Measurements from ENCODE around the gene WDR93.
"Not testable (repeated sequence)": the region's sequence is repeated elsewhere in the genome, so short reads cannot be mapped to it uniquely, and the experiment has no call there.

Gene WDR93

DNA sequence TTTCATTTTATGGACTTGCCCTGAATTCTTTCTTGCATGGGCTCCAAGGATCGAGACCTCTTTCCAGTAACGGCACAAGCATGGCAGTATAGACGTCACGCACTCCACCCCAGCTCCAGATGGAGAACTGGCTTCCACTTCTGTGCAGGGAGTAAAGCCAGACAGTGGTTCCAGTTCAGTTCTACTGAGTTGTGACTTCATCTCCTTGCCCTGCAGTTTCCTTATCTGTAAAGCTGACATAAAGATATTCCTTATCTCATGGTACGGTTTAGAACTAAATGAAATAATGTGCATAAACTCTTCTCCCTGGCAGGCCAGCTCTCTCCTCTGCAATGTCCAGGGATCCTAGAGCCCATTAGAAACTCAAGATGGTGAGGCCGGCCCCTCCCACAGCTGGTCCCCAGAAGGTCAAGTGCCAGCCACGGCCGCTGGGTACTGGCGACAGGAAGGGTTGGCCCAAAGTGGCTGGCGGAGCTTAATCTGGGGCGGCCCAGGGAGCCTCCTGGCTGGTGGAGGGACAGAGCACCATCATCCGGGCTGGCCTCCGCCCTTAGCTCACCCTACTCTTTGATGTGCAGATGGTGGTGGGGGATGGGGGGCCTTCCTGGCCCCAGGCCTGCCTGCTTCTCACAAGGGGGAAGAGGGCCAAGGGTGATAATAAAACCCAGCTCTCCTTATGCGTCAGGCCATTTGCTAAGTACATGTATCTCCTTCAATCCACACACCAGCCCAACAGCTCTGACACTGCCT, 92.7 kb downstream of the WDR93 start:
- Histone ChIP-seq H3K4me1 (ENCODE audit: insufficient read depth, low read length) (peaks cover 18% of the 10 kb centered on the region), H3K9me3 (ENCODE audit: insufficient read depth, low read depth, low read length) (0 out of 2 replicates have a peak, but pooled peaks cover 4% of the 10 kb centered on the region), H3K27ac (ENCODE audit: low read depth, low read length) (no peak overlapping the region), H3K27me3 (ENCODE audit: insufficient read depth, low read length) (peaks cover 6% of the 10 kb centered on the region), H3K4me3 (ENCODE audit: low read length) (no peak overlapping the region), H3K9ac (ENCODE audit: low read depth, low read length) (no peak overlapping the region), H3K36me3 (ENCODE audit: insufficient read depth, low read length) (no peaks in the 10 kb centered on the region)
- WGBS: 41% methylated on average over 12 of the region's 14 CpGs

DNA sequence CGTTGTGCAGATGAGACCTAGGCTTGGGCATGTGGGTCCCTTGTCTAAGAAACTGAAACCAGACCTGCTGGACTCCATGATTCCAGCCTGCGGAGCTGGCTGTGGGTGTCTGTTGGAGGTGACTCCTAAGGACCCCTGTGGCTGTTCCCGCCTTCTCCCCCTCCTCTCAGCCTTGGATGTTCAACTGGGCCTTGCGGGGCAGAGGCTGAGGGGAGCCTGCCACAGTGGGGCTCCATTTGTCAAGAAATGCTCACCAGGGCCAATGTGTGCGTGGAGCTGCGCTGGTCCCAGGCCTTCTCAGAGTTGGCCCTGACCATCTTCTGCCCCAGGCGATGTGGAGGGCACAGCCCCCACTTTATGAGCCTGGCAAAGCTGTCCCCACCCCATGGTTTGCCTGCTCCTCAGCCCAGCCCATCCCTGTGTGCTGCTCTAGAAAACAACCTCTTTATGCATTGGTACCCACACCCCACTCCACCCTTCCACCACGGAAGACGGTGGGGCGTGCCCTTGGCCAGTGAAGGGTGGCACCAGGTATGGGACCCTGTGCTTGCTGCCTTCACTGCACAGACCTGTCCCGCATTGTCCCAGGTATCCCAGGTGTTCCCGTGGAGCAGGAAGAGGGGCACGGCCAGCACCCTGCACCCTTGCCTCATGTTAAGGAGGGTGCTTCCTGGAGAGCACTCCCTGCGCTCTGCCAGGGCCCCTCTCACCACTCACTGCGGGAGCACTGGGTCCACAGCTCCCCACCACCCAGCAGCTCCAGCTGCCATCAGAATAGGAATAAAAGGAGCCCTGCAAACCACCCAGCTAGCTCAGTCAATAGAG, 93.5 kb downstream of the WDR93 start:
- no peak overlapping the region for H3K27ac ChIP-seq (ENCODE audit: low read depth, low read length)
- H3K4me1 ChIP-seq (ENCODE audit: insufficient read depth, low read length): peaks cover 18% of the 10 kb centered on the region
- WGBS: 68% methylated on average over 15 of the region's 15 CpGs
- H3K9ac ChIP-seq (ENCODE audit: low read depth, low read length): no peak overlapping the region
- no peaks in the 10 kb centered on the region; the same call in 1 of the 2 replicates for H3K27me3 ChIP-seq (ENCODE audit: insufficient read depth, low read length)
- no peaks in the 10 kb centered on the region for H3K36me3 ChIP-seq (ENCODE audit: insufficient read depth, low read length)
- no peak overlapping the region for H3K4me3 ChIP-seq (ENCODE audit: low read length)
- 0 out of 2 replicates have a peak, but pooled peaks cover 6% of the 10 kb centered on the region for H3K9me3 ChIP-seq (ENCODE audit: insufficient read depth, low read depth, low read length)

DNA sequence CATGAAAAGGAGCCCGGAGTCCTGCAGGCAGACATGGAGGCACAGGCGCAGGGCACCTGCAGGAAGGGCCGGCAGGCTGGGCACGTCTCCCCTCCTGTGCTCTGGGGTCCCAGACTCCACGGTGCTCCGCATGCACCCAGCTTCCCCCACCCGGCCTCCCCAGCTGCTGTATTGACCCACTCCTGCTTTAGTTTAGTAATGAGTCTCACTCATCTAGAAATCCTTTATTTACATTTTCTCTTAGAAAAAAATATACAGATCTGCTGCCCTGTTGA, 94.0 kb downstream of the WDR93 start:
- no peak overlapping the region for H3K27ac ChIP-seq (ENCODE audit: low read depth, low read length)
- no peaks in the 10 kb centered on the region; the same call in 1 of the 2 replicates for H3K27me3 ChIP-seq (ENCODE audit: insufficient read depth, low read length)
- no peak overlapping the region for H3K4me3 ChIP-seq (ENCODE audit: low read length)
- H3K36me3 ChIP-seq (ENCODE audit: insufficient read depth, low read length): no peaks in the 10 kb centered on the region
- H3K4me1 ChIP-seq (ENCODE audit: insufficient read depth, low read length): peaks cover 18% of the 10 kb centered on the region
- WGBS: 86% methylated on average over 7 of the region's 7 CpGs
- H3K9me3 ChIP-seq (ENCODE audit: insufficient read depth, low read depth, low read length): 0 out of 2 replicates have a peak, but pooled peaks cover 6% of the 10 kb centered on the region
- H3K9ac ChIP-seq (ENCODE audit: low read depth, low read length): no peak overlapping the region

DNA sequence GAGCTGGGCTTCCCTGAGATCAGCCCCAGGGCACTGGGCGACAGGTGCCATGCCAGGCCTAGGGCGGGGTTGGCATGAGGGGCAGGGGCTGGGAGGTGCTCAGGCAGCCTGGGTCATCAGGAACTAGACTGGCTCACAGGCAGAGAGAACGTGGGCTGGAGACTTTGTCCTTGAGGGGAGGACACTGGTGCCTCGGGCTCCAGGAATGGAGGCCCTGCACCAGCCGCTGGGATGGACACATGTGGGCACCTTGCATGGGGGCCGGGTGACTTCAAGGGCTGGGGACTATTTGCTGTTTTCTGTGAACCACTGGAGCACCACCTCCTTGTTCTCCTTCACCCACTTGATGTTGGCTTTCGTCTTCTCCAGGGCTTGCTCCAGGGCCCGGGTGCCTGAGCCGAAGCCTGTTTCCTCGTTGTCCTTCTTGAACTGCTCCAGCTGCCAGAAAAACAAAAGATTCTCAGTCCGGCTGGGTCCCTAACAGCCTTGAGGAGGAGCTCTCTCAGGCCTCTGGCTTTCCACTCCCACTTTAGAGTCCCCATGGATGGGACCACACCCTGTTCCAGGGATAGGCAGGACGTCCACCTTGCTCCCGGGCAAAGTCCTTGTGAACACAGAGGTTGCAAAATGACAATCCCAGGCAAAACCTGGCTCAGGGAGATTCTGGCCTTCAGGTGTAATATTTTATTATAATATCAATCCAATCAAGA, 94.6 kb downstream of the WDR93 start:
- Histone ChIP-seq H3K9me3 (ENCODE audit: insufficient read depth, low read depth, low read length) (0 out of 2 replicates have a peak, but pooled peaks cover 6% of the 10 kb centered on the region), H3K36me3 (ENCODE audit: insufficient read depth, low read length) (no peaks in the 10 kb centered on the region), H3K9ac (ENCODE audit: low read depth, low read length) (no peak overlapping the region), H3K4me1 (ENCODE audit: insufficient read depth, low read length) (peaks cover 18% of the 10 kb centered on the region), H3K4me3 (ENCODE audit: low read length) (no peak overlapping the region), H3K27ac (ENCODE audit: low read depth, low read length) (no peak overlapping the region), H3K27me3 (ENCODE audit: insufficient read depth, low read length) (no peaks in the 10 kb centered on the region; the same call in 1 of the 2 replicates)
- 88% methylated on average over 13 of the region's 13 CpGs for WGBS

DNA sequence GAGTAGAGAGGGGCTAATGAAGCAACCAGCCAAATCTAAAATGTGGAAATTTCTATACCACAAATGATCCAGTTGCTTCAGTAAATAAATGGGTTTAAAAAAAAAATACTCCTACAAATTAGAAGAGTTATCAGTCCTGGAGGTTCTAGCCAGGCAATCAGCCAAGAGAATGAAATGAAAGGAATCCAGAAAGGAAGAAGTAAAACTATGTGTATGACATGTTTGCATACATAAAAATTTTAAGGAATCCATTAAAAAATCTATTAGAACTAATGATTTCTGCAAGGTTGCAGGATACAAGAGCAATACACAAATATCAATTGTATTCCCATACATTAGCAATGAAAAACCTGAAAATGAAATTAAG, 95.1 kb downstream of the WDR93 start:
- H3K4me3 ChIP-seq (ENCODE audit: low read length): no peak overlapping the region
- 0 out of 2 replicates have a peak, but pooled peaks cover 6% of the 10 kb centered on the region for H3K9me3 ChIP-seq (ENCODE audit: insufficient read depth, low read depth, low read length)
- H3K36me3 ChIP-seq (ENCODE audit: insufficient read depth, low read length): no peaks in the 10 kb centered on the region
- H3K27ac ChIP-seq (ENCODE audit: low read depth, low read length): no peak overlapping the region
- no peaks in the 10 kb centered on the region; the same call in 1 of the 2 replicates for H3K27me3 ChIP-seq (ENCODE audit: insufficient read depth, low read length)
- H3K9ac ChIP-seq (ENCODE audit: low read depth, low read length): no peak overlapping the region
- H3K4me1 ChIP-seq (ENCODE audit: insufficient read depth, low read length): peaks cover 18% of the 10 kb centered on the region

DNA sequence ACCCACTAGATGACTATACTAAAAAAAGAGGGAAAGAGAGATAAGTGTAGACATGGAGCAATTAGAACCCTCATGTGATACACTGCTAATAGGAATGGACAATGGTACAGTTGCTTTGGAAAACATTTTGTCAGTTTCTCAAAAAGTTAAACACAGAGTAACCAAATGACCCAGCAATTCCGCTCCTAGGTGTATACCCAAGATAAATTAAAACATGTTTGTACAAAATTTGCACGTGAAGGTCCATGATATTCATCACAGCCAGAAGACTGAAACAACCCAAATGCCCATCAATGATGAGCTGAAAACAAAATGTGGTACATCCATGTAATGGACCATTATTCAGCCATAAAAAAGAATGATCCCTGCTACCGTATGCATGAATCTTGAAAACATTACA, 97.3 kb downstream of the WDR93 start:
- Histone ChIP-seq H3K4me1 (ENCODE audit: insufficient read depth, low read length) (peaks cover 9% of the 10 kb centered on the region; the same call in 1 of the 2 replicates), H3K27ac (ENCODE audit: low read depth, low read length) (no peak overlapping the region), H3K27me3 (ENCODE audit: insufficient read depth, low read length) (no peaks in the 10 kb centered on the region; the same call in 1 of the 2 replicates), H3K4me3 (ENCODE audit: low read length) (no peak overlapping the region), H3K36me3 (ENCODE audit: insufficient read depth, low read length) (no peaks in the 10 kb centered on the region), H3K9me3 (ENCODE audit: insufficient read depth, low read depth, low read length) (0 out of 2 replicates have a peak, but pooled peaks cover 6% of the 10 kb centered on the region), H3K9ac (ENCODE audit: low read depth, low read length) (no peak overlapping the region)
- 87% methylated on average over 3 of the region's 3 CpGs for WGBS

DNA sequence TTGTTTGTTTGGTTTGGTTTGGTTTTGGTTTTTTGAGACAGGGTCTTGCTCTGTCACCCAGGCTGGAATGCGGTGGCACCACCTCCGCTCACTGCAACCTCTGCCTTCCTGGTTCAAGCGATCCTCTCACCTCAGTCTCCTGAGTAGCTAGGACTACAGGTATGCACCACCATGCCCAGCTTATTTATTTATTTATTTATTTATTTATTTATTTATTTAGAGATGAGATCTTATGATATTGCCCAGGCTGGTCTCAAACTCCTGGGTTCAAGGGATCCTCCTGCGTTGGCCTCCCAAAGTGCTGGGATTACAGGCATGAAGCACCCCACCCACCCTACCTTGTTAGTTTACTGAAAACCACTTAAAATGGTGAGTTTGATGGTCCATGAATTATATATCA, 98.0 kb downstream of the WDR93 start:
- not testable (repeated sequence) for H3K27me3 ChIP-seq (ENCODE audit: insufficient read depth, low read length); H3K27ac ChIP-seq (ENCODE audit: low read depth, low read length); H3K9ac ChIP-seq (ENCODE audit: low read depth, low read length); H3K9me3 ChIP-seq (ENCODE audit: insufficient read depth, low read depth, low read length); H3K36me3 ChIP-seq (ENCODE audit: insufficient read depth, low read length); H3K4me1 ChIP-seq (ENCODE audit: insufficient read depth, low read length); H3K4me3 ChIP-seq (ENCODE audit: low read length)
- 95% methylated on average over 3 of the region's 4 CpGs for WGBS

DNA sequence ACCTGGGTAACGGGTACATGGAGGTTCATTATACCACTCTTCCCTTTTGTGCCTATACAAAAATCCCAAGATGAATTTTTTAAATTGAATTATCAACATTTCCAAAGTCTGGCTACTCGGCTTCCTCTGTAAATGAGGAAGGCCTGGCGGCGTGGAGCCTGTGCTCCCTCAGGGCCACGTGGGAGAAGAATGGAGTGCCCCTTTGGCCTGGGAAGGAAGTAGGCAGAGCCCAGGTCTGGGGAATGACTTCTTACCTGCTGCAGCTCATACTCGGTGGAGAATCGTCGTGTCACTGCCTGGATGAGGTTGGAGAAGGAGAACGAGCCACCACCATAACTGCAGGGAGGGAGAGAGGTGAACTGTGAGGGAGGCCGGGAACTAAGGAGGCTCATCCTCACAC, 99.6 kb downstream of the WDR93 start:
- H3K4me1 ChIP-seq (ENCODE audit: insufficient read depth, low read length): no peaks in the 10 kb centered on the region
- H3K27me3 ChIP-seq (ENCODE audit: insufficient read depth, low read length): no peaks in the 10 kb centered on the region
- no peak overlapping the region for H3K4me3 ChIP-seq (ENCODE audit: low read length)
- H3K9me3 ChIP-seq (ENCODE audit: insufficient read depth, low read depth, low read length): 0 out of 2 replicates have a peak, but pooled peaks cover 6% of the 10 kb centered on the region
- 93% methylated on average over 9 of the region's 10 CpGs for WGBS
- no peaks in the 10 kb centered on the region for H3K36me3 ChIP-seq (ENCODE audit: insufficient read depth, low read length)
- no peak overlapping the region for H3K27ac ChIP-seq (ENCODE audit: low read depth, low read length)
- H3K9ac ChIP-seq (ENCODE audit: low read depth, low read length): no peak overlapping the region

DNA sequence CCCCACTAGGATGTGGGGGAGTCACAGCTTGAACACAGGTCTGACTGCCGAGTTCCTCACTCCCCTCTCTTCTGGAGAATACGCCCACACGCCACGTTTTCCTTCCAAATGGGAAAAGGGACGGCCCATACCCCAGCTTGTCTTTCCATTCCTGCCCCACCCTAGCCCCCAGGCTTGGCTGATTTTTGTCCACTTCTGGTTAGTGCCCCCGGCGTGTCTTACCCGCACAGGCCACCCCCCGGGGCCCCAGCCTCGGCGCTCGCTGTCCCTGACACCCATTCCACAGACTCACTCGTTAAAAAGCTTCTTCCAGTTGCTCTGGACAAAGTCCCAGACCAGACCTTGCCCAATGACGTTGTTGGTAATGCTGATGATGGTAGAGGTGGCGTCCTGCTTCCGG, 100.0 kb downstream of the WDR93 start:
- Histone ChIP-seq H3K27ac (ENCODE audit: low read depth, low read length) (no peak overlapping the region), H3K36me3 (ENCODE audit: insufficient read depth, low read length) (no peaks in the 10 kb centered on the region), H3K4me1 (ENCODE audit: insufficient read depth, low read length) (no peaks in the 10 kb centered on the region), H3K27me3 (ENCODE audit: insufficient read depth, low read length) (no peaks in the 10 kb centered on the region), H3K9ac (ENCODE audit: low read depth, low read length) (no peak overlapping the region), H3K4me3 (ENCODE audit: low read length) (no peak overlapping the region), H3K9me3 (ENCODE audit: insufficient read depth, low read depth, low read length) (0 out of 2 replicates have a peak, but pooled peaks cover 6% of the 10 kb centered on the region)
- 94% methylated on average over 16 of the region's 16 CpGs for WGBS

DNA sequence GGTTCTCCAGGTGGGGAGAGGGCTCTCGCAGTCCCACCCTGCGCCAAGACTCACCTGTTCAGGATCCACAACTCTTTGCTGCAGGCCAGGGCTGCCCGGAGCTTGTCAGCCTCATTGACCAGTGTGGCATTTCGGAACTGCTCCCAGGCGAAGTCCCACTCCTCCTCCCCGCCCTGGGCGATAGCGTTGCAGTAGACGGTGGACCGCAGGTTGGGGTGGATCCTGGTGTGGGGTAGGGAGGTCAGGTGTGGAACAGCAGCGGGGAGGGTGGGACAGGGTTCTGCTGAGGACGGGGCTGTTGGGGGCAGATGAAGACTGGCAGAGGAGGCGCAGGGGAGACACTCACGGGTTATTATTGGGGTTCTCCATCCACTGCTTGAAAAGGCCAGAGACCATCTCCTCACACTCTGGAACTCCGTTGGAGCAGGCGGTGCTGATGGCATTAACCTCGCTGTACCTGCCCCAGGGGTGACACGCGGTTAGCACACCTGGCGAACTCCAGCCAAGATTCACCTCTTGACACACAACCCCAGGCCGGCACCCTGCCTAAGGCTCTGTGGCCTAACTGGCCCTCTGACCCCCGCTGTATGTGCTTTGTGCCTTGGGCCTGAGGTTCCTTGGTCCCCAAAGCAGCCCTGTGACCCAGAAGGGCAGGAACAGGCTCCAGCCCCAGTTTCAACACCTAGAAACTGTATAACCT, 101.6 kb downstream of the WDR93 start:
- no peak overlapping the region for H3K9ac ChIP-seq (ENCODE audit: low read depth, low read length)
- H3K27ac ChIP-seq (ENCODE audit: low read depth, low read length): no peak overlapping the region
- no peaks in the 10 kb centered on the region for H3K36me3 ChIP-seq (ENCODE audit: insufficient read depth, low read length)
- 0 out of 2 replicates have a peak, but pooled peaks cover 6% of the 10 kb centered on the region for H3K9me3 ChIP-seq (ENCODE audit: insufficient read depth, low read depth, low read length)
- no peaks in the 10 kb centered on the region for H3K27me3 ChIP-seq (ENCODE audit: insufficient read depth, low read length)
- no peak overlapping the region for H3K4me3 ChIP-seq (ENCODE audit: low read length)
- WGBS: 92% methylated on average over 22 of the region's 22 CpGs
- H3K4me1 ChIP-seq (ENCODE audit: insufficient read depth, low read length): no peaks in the 10 kb centered on the region
